B cell (primary cell): ENCODE data around the gene TNFSF12.

ENCODE experiments used
- EZH2 ChIP-seq: IDR thresholded peaks from 2 replicates; pipeline ENCODE4 v1.6.1; 2012; ENCODE audit warnings: borderline replicate concordance, low read depth, mild to moderate bottlenecking, moderate library complexity, low read length; ENCODE audit not compliant: insufficient read depth, poor library complexity, severe bottlenecking
- TF ChIP-seq, protein P1 (sequence below): fragments of 200-600 bp; IDR thresholded peaks from one replicate; pipeline ENCODE4 v1.8.0; 2022; ENCODE audit warnings: antibody characterized with exemption, mild to moderate bottlenecking

DNA sequence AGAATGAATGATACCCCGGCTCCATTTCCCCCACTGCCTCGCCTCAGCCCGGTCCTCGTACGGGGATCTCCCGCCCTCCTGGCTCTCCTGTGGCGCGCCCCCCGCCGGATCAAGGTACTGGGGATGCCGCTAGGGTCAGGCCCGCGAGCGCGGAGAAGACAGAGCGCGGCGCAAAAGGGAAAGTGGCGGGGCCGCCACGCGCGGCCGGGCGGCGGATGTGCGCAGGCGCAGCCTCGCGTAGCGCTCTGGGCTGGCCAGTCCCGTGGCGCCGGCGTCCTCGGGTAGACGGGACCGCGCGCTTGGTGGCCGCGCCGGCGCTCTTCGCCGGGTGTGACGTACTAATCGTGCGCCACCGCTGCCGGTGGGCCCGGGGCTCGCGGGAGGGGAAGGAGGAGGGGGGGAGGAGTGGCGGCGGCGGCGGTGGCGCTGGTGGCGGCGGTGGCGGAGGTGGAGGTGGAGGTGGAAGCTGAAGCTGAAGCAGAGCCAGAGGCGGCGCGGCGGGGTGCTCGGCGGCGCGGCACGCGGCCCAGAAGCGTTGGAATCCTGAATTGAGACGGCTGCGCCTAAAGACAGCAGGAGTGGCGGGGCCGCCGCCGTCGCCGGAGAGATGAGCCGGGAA is 12.8 kb downstream of the TNFSF12 start, which contains the start of gene SENP3:
- TF ChIP-seq, protein P1, sequence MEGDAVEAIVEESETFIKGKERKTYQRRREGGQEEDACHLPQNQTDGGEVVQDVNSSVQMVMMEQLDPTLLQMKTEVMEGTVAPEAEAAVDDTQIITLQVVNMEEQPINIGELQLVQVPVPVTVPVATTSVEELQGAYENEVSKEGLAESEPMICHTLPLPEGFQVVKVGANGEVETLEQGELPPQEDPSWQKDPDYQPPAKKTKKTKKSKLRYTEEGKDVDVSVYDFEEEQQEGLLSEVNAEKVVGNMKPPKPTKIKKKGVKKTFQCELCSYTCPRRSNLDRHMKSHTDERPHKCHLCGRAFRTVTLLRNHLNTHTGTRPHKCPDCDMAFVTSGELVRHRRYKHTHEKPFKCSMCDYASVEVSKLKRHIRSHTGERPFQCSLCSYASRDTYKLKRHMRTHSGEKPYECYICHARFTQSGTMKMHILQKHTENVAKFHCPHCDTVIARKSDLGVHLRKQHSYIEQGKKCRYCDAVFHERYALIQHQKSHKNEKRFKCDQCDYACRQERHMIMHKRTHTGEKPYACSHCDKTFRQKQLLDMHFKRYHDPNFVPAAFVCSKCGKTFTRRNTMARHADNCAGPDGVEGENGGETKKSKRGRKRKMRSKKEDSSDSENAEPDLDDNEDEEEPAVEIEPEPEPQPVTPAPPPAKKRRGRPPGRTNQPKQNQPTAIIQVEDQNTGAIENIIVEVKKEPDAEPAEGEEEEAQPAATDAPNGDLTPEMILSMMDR, result no peak
- TF ChIP-seq EZH2, result no peak
